PFSK-1 (cell line): Measurements from ENCODE around the gene MNX1.

Experiments
- FOXP2 ChIP-seq: optimal IDR thresholded peaks from 2 replicates; pipeline ENCODE3; 2011; ENCODE audit warnings: borderline replicate concordance, control low read depth, inconsistent platforms; ENCODE audit not compliant: insufficient read depth; ENCODE audit errors: extremely low read length, extremely low read depth
- POLR2AphosphoS5 ChIP-seq: IDR thresholded peaks from 2 replicates; pipeline ENCODE4 v1.6.1; 2012; ENCODE audit warnings: low read depth, mild to moderate bottlenecking, control low read depth, low read length, moderate library complexity
- REST ChIP-seq, 2 experiments: IDR thresholded peaks; 2 replicates each; pipeline versions ENCODE4 v1.6.1 to v1.8.0; 2011 to 2012; ENCODE audit warnings: low read depth in 2 of 2, low read length in 2 of 2, control low read depth in 1 of 2, inconsistent platforms in 1 of 2, mild to moderate bottlenecking in 1 of 2, moderate library complexity in 1 of 2; ENCODE audit not compliant: insufficient read depth in 1 of 2
- SIN3A ChIP-seq: IDR thresholded peaks from 2 replicates; pipeline ENCODE4 v1.6.1; 2012; ENCODE audit warnings: mild to moderate bottlenecking, low read length, moderate library complexity, borderline replicate concordance; ENCODE audit not compliant: insufficient read depth
- TAF1 ChIP-seq: IDR thresholded peaks from 2 replicates; pipeline ENCODE4 v1.6.1; 2012; ENCODE audit warnings: low read length, control low read depth, borderline replicate concordance; ENCODE audit not compliant: insufficient read depth

The MNX1 gene

GRCh38 chr7:157046681-157047080, 36.2 kb upstream of the MNX1 start:
- TF ChIP-seq FOXP2, result no peak
- TF ChIP-seq POLR2AphosphoS5, result no peak
- TF ChIP-seq TAF1, result no peak
- no peak for TF ChIP-seq REST (IDR thresholded peaks at IDR 0.05; ENCODE audit: insufficient read depth in 1 of 2, low read depth in 2 of 2, low read length in 2 of 2)
- no peak for TF ChIP-seq SIN3A

GRCh38 chr7:157044943-157045660, 34.6 kb upstream of the MNX1 start:
- TF ChIP-seq POLR2AphosphoS5 (no peak), FOXP2 (no peak), SIN3A (no peak), REST (IDR thresholded peaks at IDR 0.05; ENCODE audit: insufficient read depth in 1 of 2, low read depth in 2 of 2, low read length in 2 of 2) (no peak), TAF1 (no peak)

GRCh38 chr7:157044147-157044687, 33.8 kb upstream of the MNX1 start:
- TF ChIP-seq POLR2AphosphoS5 (no peak), FOXP2 (no peak), TAF1 (no peak)

- TF ChIP-seq TAF1 (no peak), FOXP2 (no peak)
These were observed 33.3 kb upstream of the MNX1 start for GRCh38 chr7:157043745-157044144.

- no peak for TF ChIP-seq REST (IDR thresholded peaks at IDR 0.05; ENCODE audit: insufficient read depth in 1 of 2, low read depth in 2 of 2, low read length in 2 of 2)
- TF ChIP-seq POLR2AphosphoS5, result no peak
- no peak for TF ChIP-seq TAF1
- TF ChIP-seq FOXP2, result no peak
- no peak for TF ChIP-seq SIN3A
These were observed 31.2 kb upstream of the MNX1 start for GRCh38 chr7:157041514-157042277.
